Karpas-422 (cell line): Measurements from ENCODE around the gene ADCY9. TPM values are rescaled to one million over a fixed set of nuclear protein-coding genes. Genes with fewer than 3 reads are reported as not detected.
A peak's percentile ranks its signal among the peaks of the same experiment; 100 is the strongest.

Source experiments
- DNase-seq: peaks from one replicate; pipeline ENCODE4 v3.0.0-alpha.2; 2015
- H2AFZ ChIP-seq: fragments of 200-600 bp; sonication (generic); 2 replicates; pipeline ENCODE4 v1.6.1; 2014; ENCODE audit warnings: antibody characterized with exemption, low read length, mixed read lengths
- H3K27ac ChIP-seq: fragments of 200-600 bp; sonication (generic); 2 replicates; pipeline ENCODE4 v1.5.1; 2014; ENCODE audit warnings: mild to moderate bottlenecking, low read length, moderate library complexity
- H3K27me3 ChIP-seq: fragments of 200-600 bp; sonication (generic); 2 replicates; pipeline ENCODE4 v1.6.1; 2014; ENCODE audit warnings: low read length, mixed read lengths
- H3K36me3 ChIP-seq: fragments of 200-600 bp; sonication (generic); 2 replicates; pipeline ENCODE4 v1.6.1; 2014; ENCODE audit warnings: low read length, mixed read lengths; ENCODE audit not compliant: insufficient read depth
- H3K4me1 ChIP-seq: fragments of 200-600 bp; sonication (generic); 2 replicates; pipeline ENCODE4 v1.6.1; 2014; ENCODE audit warnings: mild to moderate bottlenecking, low read length, mixed read lengths
- H3K4me2 ChIP-seq: fragments of 200-600 bp; sonication (generic); 2 replicates; pipeline ENCODE4 v1.6.1; 2014; ENCODE audit warnings: low read length, low read depth, mild to moderate bottlenecking; ENCODE audit not compliant: poor library complexity, severe bottlenecking
- H3K4me3 ChIP-seq: fragments of 200-600 bp; sonication (generic); 2 replicates; pipeline ENCODE4 v1.5.1; 2014; ENCODE audit warnings: mild to moderate bottlenecking, antibody characterized with exemption, low read length, mixed read lengths
- H3K79me2 ChIP-seq: fragments of 200-600 bp; sonication (generic); 2 replicates; pipeline ENCODE4 v1.6.1; 2014; ENCODE audit warnings: mild to moderate bottlenecking, low read length, mixed read lengths
- H3K9ac ChIP-seq: fragments of 200-600 bp; sonication (generic); 2 replicates; pipeline ENCODE4 v1.6.0; 2014; ENCODE audit warnings: low read length
- H3K9me2 ChIP-seq: fragments of 200-600 bp; sonication (generic), shearing (Covaris generic); replicated peaks from 2 replicates; pipeline ENCODE4 v1.6.0; 2014; ENCODE audit warnings: mild to moderate bottlenecking, low read length, moderate library complexity; ENCODE audit not compliant: insufficient read depth
- H3K9me3 ChIP-seq: fragments of 300-700, 200-600 bp; sonication (generic); 2 replicates; pipeline ENCODE4 v1.6.1; 2014; ENCODE audit warnings: low read length, mixed read lengths
- H4K20me1 ChIP-seq: fragments of 200-600 bp; sonication (generic); 2 replicates; pipeline ENCODE4 v1.6.1; 2014; ENCODE audit warnings: mild to moderate bottlenecking, antibody characterized with exemption, low read length, low read depth; ENCODE audit not compliant: insufficient read depth
- total RNA-seq: library from RNA; depleted of rRNA; stranded (reverse); fragments of >200 nt; shearing (Covaris generic); gene quantifications from 2 replicates; pipeline ENCODE4 v1.2.3, GENCODE V29; 2014; ENCODE audit warnings: low replicate concordance

Gene ADCY9
- total RNA-seq, 1 experiment from 2014 or later: 0.11 TPM

DNA sequence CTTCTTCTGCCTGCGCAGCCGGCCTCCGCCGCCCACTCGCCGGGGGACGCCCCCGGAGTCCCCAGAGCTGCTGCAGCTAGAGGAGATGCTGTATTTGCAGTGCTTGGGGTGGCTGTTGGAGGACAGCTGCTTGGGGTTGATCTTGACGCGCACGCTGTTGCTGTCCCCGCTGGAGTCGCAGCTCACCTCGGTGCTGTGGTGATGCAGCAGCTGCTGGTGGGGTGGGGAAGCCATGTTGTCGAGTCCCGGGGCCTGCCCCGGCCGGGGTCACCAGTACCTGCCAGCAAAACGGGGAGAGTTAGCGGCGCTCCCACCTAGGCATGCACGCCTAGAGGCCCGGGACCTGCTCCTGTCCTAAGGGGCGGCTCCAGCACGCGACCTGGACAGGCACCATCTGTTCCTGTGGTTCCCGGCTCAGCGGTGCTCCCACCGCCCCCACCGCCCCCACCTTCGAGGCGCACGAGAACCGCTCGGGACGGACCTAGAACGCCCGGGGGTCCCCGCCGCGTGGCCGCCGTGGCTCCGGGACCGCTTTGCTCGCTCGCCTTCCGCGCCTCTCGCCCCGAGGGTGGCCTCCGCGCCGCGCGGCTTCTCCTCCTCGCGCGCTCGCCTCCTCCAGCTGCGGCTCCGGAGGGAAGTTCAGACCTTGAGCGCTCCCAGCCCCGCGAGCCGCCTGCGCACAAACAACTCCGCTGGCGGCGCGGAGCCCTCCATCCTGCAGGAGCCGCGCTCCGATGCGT, 863 bp downstream of the ADCY9 start:
- Histone ChIP-seq H3K79me2 (no peaks in the 10 kb centered on the region), H2AFZ (no peak overlapping the region), H3K9ac (no peak overlapping the region), H3K36me3 (no peaks in the 10 kb centered on the region), H3K4me1 (peaks cover 19% of the 10 kb centered on the region), H3K9me2 (no peaks in the 10 kb centered on the region), H3K27ac (no peak overlapping the region), H3K4me2 (no peak overlapping the region), H3K4me3 (no peak overlapping the region), H4K20me1 (no peaks in the 10 kb centered on the region), H3K9me3 (no peaks in the 10 kb centered on the region), H3K27me3 (no peaks in the 10 kb centered on the region; the same call in 1 of the 2 replicates)
- no peak for DNase-seq

DNA sequence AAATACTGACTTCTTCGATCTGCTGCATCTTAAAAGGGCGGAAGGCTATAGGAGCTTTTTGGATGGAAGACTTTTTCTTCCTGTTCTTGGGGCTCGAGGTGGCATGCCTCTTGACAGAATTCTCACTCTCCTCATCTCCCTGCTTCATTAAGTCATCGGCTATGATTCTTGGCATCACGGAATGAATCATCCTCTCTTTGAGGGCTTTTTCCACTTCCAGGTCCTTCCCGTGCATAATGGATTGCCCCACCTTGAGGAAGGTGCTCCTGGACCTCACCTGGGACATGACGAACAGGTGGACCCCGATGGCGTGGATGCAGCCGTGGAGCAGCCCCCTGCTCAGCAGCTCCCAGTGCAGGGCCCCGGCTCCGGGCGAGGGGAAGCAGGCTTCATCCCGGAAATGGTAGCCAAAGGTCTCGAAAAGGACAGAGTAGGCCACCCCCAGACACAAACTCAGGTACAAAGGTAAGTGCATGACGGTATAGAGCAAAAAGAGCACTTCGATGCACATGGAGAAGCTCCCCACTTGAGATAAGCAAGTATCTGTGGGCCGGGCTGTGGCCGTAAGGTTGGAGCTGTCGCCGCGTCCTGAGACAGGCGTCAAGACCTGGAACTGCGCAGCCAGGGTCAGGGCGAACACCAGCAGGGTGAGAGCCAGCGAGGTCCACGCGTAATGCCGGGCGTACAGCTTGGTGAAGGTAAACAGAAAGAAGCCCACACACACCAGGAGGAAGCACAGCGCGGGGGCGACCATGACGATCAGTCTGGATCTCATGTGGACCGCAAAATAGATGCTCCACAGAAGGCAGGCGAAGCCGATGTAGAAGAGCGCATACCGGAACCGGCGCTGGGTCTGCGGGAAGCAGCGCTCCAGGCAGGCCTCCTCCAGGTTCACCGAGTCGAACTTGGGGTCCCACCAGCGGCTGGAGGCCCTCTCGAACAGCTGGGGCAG, 1.7 kb downstream of the ADCY9 start:
- no peak for DNase-seq
- no peaks in the 10 kb centered on the region for H3K36me3 ChIP-seq
- H3K4me2 ChIP-seq: no peak overlapping the region
- H2AFZ ChIP-seq: no peak overlapping the region
- no peak overlapping the region for H3K4me3 ChIP-seq
- no peaks in the 10 kb centered on the region for H3K79me2 ChIP-seq
- no peaks in the 10 kb centered on the region for H3K9me2 ChIP-seq
- H3K9me3 ChIP-seq: no peaks in the 10 kb centered on the region
- no peak overlapping the region for H3K27ac ChIP-seq
- peaks cover 19% of the 10 kb centered on the region for H3K4me1 ChIP-seq
- H3K27me3 ChIP-seq: no peaks in the 10 kb centered on the region; the same call in 1 of the 2 replicates
- no peaks in the 10 kb centered on the region for H4K20me1 ChIP-seq
- H3K9ac ChIP-seq: no peak overlapping the region

GRCh38 chr16:4113358-4114256, 2.6 kb downstream of the ADCY9 start:
- no peak for DNase-seq
- no peak overlapping the region for H3K4me3 ChIP-seq
- no peak overlapping the region for H3K27ac ChIP-seq
- H3K79me2 ChIP-seq: no peaks in the 10 kb centered on the region
- H3K36me3 ChIP-seq: no peaks in the 10 kb centered on the region
- no peaks in the 10 kb centered on the region; the same call in 1 of the 2 replicates for H3K27me3 ChIP-seq
- no peak overlapping the region for H2AFZ ChIP-seq
- H4K20me1 ChIP-seq: no peaks in the 10 kb centered on the region
- no peak overlapping the region for H3K9ac ChIP-seq
- H3K9me2 ChIP-seq: no peaks in the 10 kb centered on the region
- H3K4me1 ChIP-seq: peaks cover 19% of the 10 kb centered on the region
- peak overlapping the region; percentile 53 for H3K4me2 ChIP-seq
- H3K9me3 ChIP-seq: no peaks in the 10 kb centered on the region

- DNase-seq: no peak
- Histone ChIP-seq H3K79me2 (no peaks in the 10 kb centered on the region), H3K4me3 (no peak overlapping the region), H3K9ac (no peak overlapping the region), H4K20me1 (no peaks in the 10 kb centered on the region), H3K27ac (no peak overlapping the region), H2AFZ (no peak overlapping the region), H3K4me1 (peaks cover 19% of the 10 kb centered on the region), H3K4me2 (no peak overlapping the region), H3K36me3 (no peaks in the 10 kb centered on the region), H3K9me2 (no peaks in the 10 kb centered on the region), H3K27me3 (no peaks in the 10 kb centered on the region; the same call in 1 of the 2 replicates), H3K9me3 (no peaks in the 10 kb centered on the region)
Measured at GRCh38 chr16:4111748-4112696, 4.2 kb downstream of the ADCY9 start.

DNA sequence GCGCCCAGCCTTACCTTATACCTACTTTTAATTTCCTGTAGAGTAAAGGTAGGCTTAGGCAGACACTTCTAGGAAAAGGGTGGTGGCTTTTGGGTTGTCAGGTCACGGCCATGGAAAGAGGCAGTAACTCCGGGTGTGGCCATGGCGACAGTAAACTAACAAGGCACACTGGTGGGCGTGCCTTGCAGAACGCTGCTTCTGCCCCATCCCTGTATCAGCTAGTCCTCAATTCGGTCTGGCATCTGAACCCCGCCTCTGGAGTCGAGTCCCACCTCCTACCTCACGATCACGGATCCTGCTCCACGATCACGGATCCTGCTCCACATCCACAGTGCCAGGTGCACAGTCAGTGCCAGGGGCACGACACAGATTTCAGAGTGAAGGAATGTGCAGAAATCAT, 5.6 kb downstream of the ADCY9 start:
- Histone ChIP-seq H2AFZ (no peak overlapping the region), H3K9me2 (no peaks in the 10 kb centered on the region), H3K4me3 (no peak overlapping the region), H3K4me2 (no peak overlapping the region), H3K27ac (no peak overlapping the region), H3K4me1 (peaks cover 13% of the 10 kb centered on the region), H3K79me2 (no peaks in the 10 kb centered on the region), H4K20me1 (no peaks in the 10 kb centered on the region), H3K36me3 (no peaks in the 10 kb centered on the region), H3K9ac (no peak overlapping the region), H3K9me3 (no peaks in the 10 kb centered on the region), H3K27me3 (no peaks in the 10 kb centered on the region)
- DNase-seq: no peak

DNA sequence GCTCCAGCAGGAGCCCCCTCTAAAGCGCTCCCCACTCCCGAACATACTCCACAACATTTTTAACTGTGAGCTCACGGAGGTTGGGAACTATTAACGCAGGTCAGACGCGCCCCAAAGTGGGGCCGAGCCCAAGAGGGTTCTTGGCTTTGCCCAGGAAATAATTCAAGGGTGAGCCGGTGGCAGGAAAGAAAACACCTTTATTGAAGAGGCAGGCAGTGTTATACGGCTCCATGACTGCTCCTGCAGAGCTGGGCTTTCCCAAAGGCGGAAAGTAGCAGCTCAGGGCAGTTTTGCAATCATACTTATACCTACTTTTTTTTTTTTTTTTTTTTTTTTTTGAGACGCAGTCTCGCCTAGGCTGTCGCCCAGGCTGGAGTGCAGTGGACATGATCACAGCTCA, 6.2 kb downstream of the ADCY9 start:
- H3K9me3 ChIP-seq: no peaks in the 10 kb centered on the region
- H4K20me1 ChIP-seq: no peaks in the 10 kb centered on the region
- H3K27ac ChIP-seq: no peak overlapping the region
- no peaks in the 10 kb centered on the region for H3K79me2 ChIP-seq
- no peaks in the 10 kb centered on the region for H3K36me3 ChIP-seq
- no peaks in the 10 kb centered on the region for H3K27me3 ChIP-seq
- no peak for DNase-seq
- no peak overlapping the region for H3K4me2 ChIP-seq
- H3K9ac ChIP-seq: no peak overlapping the region
- H2AFZ ChIP-seq: no peak overlapping the region
- no peaks in the 10 kb centered on the region for H3K9me2 ChIP-seq
- H3K4me3 ChIP-seq: no peak overlapping the region
- H3K4me1 ChIP-seq: peaks cover 13% of the 10 kb centered on the region

DNA sequence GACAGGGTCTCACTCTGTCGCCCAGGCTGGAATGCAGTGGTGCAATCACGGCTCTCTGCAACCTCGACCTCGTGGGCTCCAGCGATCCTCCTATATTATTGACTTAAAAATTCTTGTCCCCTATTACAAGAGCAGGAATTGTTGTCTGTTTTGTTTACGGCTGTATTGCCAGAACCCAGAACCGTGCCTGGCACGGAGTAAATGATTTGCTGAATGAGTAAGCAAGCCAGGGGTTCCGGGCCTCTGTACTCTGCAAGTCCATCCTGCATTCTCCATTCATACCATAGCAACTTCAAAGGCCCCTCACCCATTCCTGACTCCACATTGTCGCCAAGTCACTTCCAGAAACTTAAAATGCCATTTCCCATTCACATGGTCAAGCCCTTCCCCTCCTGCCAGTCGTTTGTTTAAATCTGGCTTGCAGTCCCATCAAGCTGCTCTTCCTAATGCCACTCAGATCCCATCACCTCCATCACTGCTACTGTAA, 6.9 kb downstream of the ADCY9 start:
- H3K4me2 ChIP-seq: no peak overlapping the region

More for the DNA sequence above, 6.9 kb downstream of the ADCY9 start:
- Histone ChIP-seq H4K20me1 (no peaks in the 10 kb centered on the region), H3K4me3 (no peak overlapping the region), H2AFZ (no peak overlapping the region), H3K27ac (no peak overlapping the region), H3K4me1 (peaks cover 13% of the 10 kb centered on the region), H3K9me2 (no peaks in the 10 kb centered on the region), H3K9me3 (no peaks in the 10 kb centered on the region), H3K36me3 (no peaks in the 10 kb centered on the region), H3K9ac (no peak overlapping the region), H3K79me2 (no peaks in the 10 kb centered on the region), H3K27me3 (no peaks in the 10 kb centered on the region)
- no peak for DNase-seq
